Peyer's patch (tissue), 4 donors: ENCODE data around the gene SPAG6. TPM values are rescaled to one million over a fixed set of nuclear protein-coding genes. Genes with fewer than 3 reads are reported as not detected.

Experiments
- DNase-seq, 3 donors: peaks; one replicate each; pipeline ENCODE4 v3.0.0-alpha.2; 2017 to 2019
- H3K27ac ChIP-seq, 4 donors: fragments of 200-600 bp; sonication (generic); one replicate each; pipeline ENCODE4 v1.5.1; 2016 to 2019
- H3K27me3 ChIP-seq, 2 donors: fragments of 200-600 bp; sonication (generic); one replicate each; pipeline ENCODE4 v1.5.1; 2019
- H3K36me3 ChIP-seq, 3 donors: fragments of 200-600 bp; sonication (generic); one replicate each; pipeline ENCODE4 v1.5.1; 2016 to 2019
- H3K4me1 ChIP-seq, 4 donors: fragments of 200-600 bp; sonication (generic); one replicate each; pipeline ENCODE4 v1.5.1; 2016 to 2019
- H3K4me3 ChIP-seq, 4 donors: fragments of 200-600 bp; sonication (generic); 1 replicate in 3 of 4; 2 replicates in 1 of 4; pipeline ENCODE4 v1.5.1; 2016 to 2019; ENCODE audit warnings: mild to moderate bottlenecking in 1 of 4
- H3K9me3 ChIP-seq, 4 donors: fragments of 200-600 bp; sonication (generic); one replicate each; pipeline ENCODE4 v1.5.1; 2016 to 2019; ENCODE audit warnings: mild to moderate bottlenecking in 1 of 4
- CTCF ChIP-seq, 6 experiments: fragments of 450-650 bp in 4 of 6; fragments of 200-600 bp in 2 of 6; sonication (generic) in 1 of 6; IDR thresholded peaks; one replicate each; pipeline ENCODE4 v1.5.1; 2017 to 2019; ENCODE audit warnings: antibody characterized with exemption in 6 of 6, mild to moderate bottlenecking in 3 of 6, moderate library complexity in 1 of 6
- POLR2A ChIP-seq, 2 donors: fragments of 450-650 bp; IDR thresholded peaks; one replicate each; pipeline ENCODE4 v1.5.1; 2017; ENCODE audit warnings: antibody characterized with exemption in 2 of 2, mild to moderate bottlenecking in 2 of 2, moderate library complexity in 2 of 2
- total RNA-seq, 4 donors: library from RNA; depleted of rRNA; stranded (reverse); fragments of >200 nt; gene quantifications; one replicate each; pipeline ENCODE4 v1.1.0, GENCODE V29; 2016

SPAG6 gene
- total RNA-seq, 4 donors from 2014 or later = not detected

- no peak overlapping the region for H3K27ac ChIP-seq
- H3K4me3 ChIP-seq = no peak overlapping the region
- no peaks in the 10 kb centered on the region for H3K27me3 ChIP-seq
- no peak for DNase-seq
- peaks cover 0 to 12% (median 4%) of the 10 kb centered on the region in 4 donors for H3K4me1 ChIP-seq
- H3K9me3 ChIP-seq = no peaks in the 10 kb centered on the region
- TF ChIP-seq POLR2A (IDR thresholded peaks at IDR 0.05) (no peak), CTCF (IDR thresholded peaks at IDR 0.05) (no peak)
- no peaks in the 10 kb centered on the region for H3K36me3 ChIP-seq
Measured at GRCh38 chr10:22442063-22442462, 96.8 kb downstream of the SPAG6 start.

- H3K9me3 ChIP-seq = no peaks in the 10 kb centered on the region
- no peak overlapping the region for H3K4me3 ChIP-seq
- no peaks in the 10 kb centered on the region for H3K36me3 ChIP-seq
- no peak for DNase-seq
- H3K27me3 ChIP-seq = no peaks in the 10 kb centered on the region
- peaks cover 0 to 12% (median 4%) of the 10 kb centered on the region in 4 donors for H3K4me1 ChIP-seq
- TF ChIP-seq POLR2A (IDR thresholded peaks at IDR 0.05) = no peak
- H3K27ac ChIP-seq = no peak overlapping the region
Measured at GRCh38 chr10:22442468-22442867, 97.2 kb downstream of the SPAG6 start.

GRCh38 chr10:22443175-22443901, 98.0 kb downstream of the SPAG6 start:
- H3K36me3 ChIP-seq = no peaks in the 10 kb centered on the region
- H3K9me3 ChIP-seq = no peaks in the 10 kb centered on the region
- no peak overlapping the region for H3K4me3 ChIP-seq
- H3K4me1 ChIP-seq = peaks cover 0 to 6% (median 3%) of the 10 kb centered on the region in 4 donors
- no peak for TF ChIP-seq CTCF (IDR thresholded peaks at IDR 0.05)
- TF ChIP-seq POLR2A (IDR thresholded peaks at IDR 0.05) = no peak
- H3K27ac ChIP-seq = no peak overlapping the region
- H3K27me3 ChIP-seq = no peaks in the 10 kb centered on the region
- DNase-seq = no peak

- no peak overlapping the region for H3K4me3 ChIP-seq
- TF ChIP-seq POLR2A (IDR thresholded peaks at IDR 0.05) (no peak), CTCF (IDR thresholded peaks at IDR 0.05) (no peak)
- H3K36me3 ChIP-seq = no peaks in the 10 kb centered on the region
- no peaks in the 10 kb centered on the region for H3K4me1 ChIP-seq
- H3K9me3 ChIP-seq = no peaks in the 10 kb centered on the region
- no peak overlapping the region for H3K27ac ChIP-seq
- no peak for DNase-seq
- no peaks in the 10 kb centered on the region for H3K27me3 ChIP-seq
Measured at GRCh38 chr10:22444219-22444788, 99.0 kb downstream of the SPAG6 start.

- TF ChIP-seq POLR2A (IDR thresholded peaks at IDR 0.05) (no peak), CTCF (IDR thresholded peaks at IDR 0.05) (no peak)
Measured at GRCh38 chr10:22445495-22445894, 100.2 kb downstream of the SPAG6 start.

GRCh38 chr10:22447068-22447467, 101.8 kb downstream of the SPAG6 start:
- Histone ChIP-seq H3K4me1 (no peaks in the 10 kb centered on the region), H3K36me3 (no peaks in the 10 kb centered on the region), H3K4me3 (no peak overlapping the region), H3K9me3 (no peaks in the 10 kb centered on the region), H3K27me3 (no peaks in the 10 kb centered on the region), H3K27ac (no peak overlapping the region)
- TF ChIP-seq POLR2A (IDR thresholded peaks at IDR 0.05) (no peak), CTCF (IDR thresholded peaks at IDR 0.05) (no peak)
- DNase-seq = no peak

More at GRCh38 chr10:22445495-22445894, 100.2 kb downstream of the SPAG6 start:
- no peak overlapping the region for H3K4me3 ChIP-seq
- H3K27me3 ChIP-seq = no peaks in the 10 kb centered on the region
- DNase-seq = no peak
- no peaks in the 10 kb centered on the region for H3K4me1 ChIP-seq
- no peak overlapping the region for H3K27ac ChIP-seq
- H3K9me3 ChIP-seq = no peaks in the 10 kb centered on the region
- H3K36me3 ChIP-seq = no peaks in the 10 kb centered on the region
